Measurements from ENCODE around the gene MTFR2. TPM values are rescaled to one million over a fixed set of nuclear protein-coding genes. Genes with fewer than 3 reads are reported as not detected.

Gene MTFR2
- total and polyA plus RNA-seq, 2 experiments from 2014 or later: 7.4 to 13.5 TPM

- no peak for ATAC-seq
- H3K9me2 ChIP-seq (ENCODE audit: insufficient read depth): no peaks in the 10 kb centered on the region
- no peak overlapping the region for H3K27ac Mint-ChIP-seq
- H3K36me3 Mint-ChIP-seq (ENCODE audit: low read depth): no peaks in the 10 kb centered on the region
- no peaks in the 10 kb centered on the region for H3K27me3 ChIP-seq (ENCODE audit: insufficient read depth)
- no peak overlapping the region for H3K27ac ChIP-seq (ENCODE audit: low read depth)
- H2AFZ ChIP-seq: no peak overlapping the region
- no peaks in the 10 kb centered on the region for H3F3A ChIP-seq (replicated peaks; ENCODE audit: low read depth)
- H3K36me3 ChIP-seq (ENCODE audit: insufficient read depth): no peaks in the 10 kb centered on the region
- no peak overlapping the region for H3K4me2 ChIP-seq
- no peaks in the 10 kb centered on the region for H3K4me1 ChIP-seq (ENCODE audit: insufficient read depth)
- no peak overlapping the region for H3K4me3 Mint-ChIP-seq
- peaks cover 2% of the 10 kb centered on the region for H3K27me3 Mint-ChIP-seq (ENCODE audit: insufficient read depth, low read depth, poor library complexity)
- no peaks in the 10 kb centered on the region for H3K79me2 ChIP-seq (replicated peaks; ENCODE audit: insufficient read depth)
- H3K4me1 Mint-ChIP-seq: no peaks in the 10 kb centered on the region
- TF ChIP-seq EZH2phosphoT487 (IDR thresholded peaks at IDR 0.05; ENCODE audit: unreplicated experiment) (no peak), POLR2AphosphoS5 (IDR thresholded peaks at IDR 0.05; ENCODE audit: low read depth) (no peak), CTCF (conservative IDR thresholded peaks at IDR 0.05; ENCODE audit: low read depth in 2 of 2) (no peak), STAT1 (IDR thresholded peaks at IDR 0.05; ENCODE audit: unreplicated experiment) (no peak), ETS1 (IDR thresholded peaks at IDR 0.05) (no peak), ZNF331 (CRISPR knock-in tag; IDR thresholded peaks at IDR 0.05; ENCODE audit: low read depth) (no peak), NANOG (IDR thresholded peaks at IDR 0.05; ENCODE audit: borderline replicate concordance) (no peak), ZNF462 (CRISPR knock-in tag; IDR thresholded peaks at IDR 0.05) (no peak), EZH2 (IDR thresholded peaks at IDR 0.05; ENCODE audit: low read depth, unreplicated experiment) (no peak), REST (IDR thresholded peaks at IDR 0.05; ENCODE audit: unreplicated experiment) (no peak), JUNB (IDR thresholded peaks at IDR 0.05; ENCODE audit: unreplicated experiment) (no peak)
- no peaks in the 10 kb centered on the region for H3K9me3 Mint-ChIP-seq
- no peak overlapping the region for H3K4me3 ChIP-seq
- no peak for DNase-seq (ENCODE audit: low spot score)
- H4K20me1 ChIP-seq (replicated peaks; ENCODE audit: insufficient read depth): no peaks in the 10 kb centered on the region
Observed at GRCh38 chr6:136212608-136213007, 37.5 kb downstream of the MTFR2 start.
